HCT116 (cell line): ENCODE results near the gene MMP23B. TPM values are rescaled to one million over a fixed set of nuclear protein-coding genes. Genes with fewer than 3 reads are reported as not detected.
"Not testable (repeated sequence)": the region's sequence is repeated elsewhere in the genome, so short reads cannot be mapped to it uniquely, and the experiment has no call there.

ENCODE experiments used
- ATAC-seq: fragments of 200-7000 bp; cut with Tn5 transposase; 2 replicates; pipeline ENCODE4 v1.9.1; 2020; ENCODE audit warnings: mild to moderate bottlenecking, moderate library complexity
- BruUV-seq: library from RNA; stranded (reverse); fragments of 400-500 nt; replicated peaks from 2 replicates; lab custom pipeline; 2021; lab: Mats Ljungman, UMichigan
- CTCF ChIA-PET: fragments of 300-600 bp; sonication (Branson Sonifier 250); formaldehyde crosslinking; loops from one replicate; lab custom pipeline; 2021; ENCODE audit warnings: antibody characterized with exemption; lab: Charles Lee
- POLR2A ChIA-PET: fragments of 300-600, 350-600 bp; sonication (Branson Sonifier 250); formaldehyde crosslinking; loops from one replicate; lab custom pipeline; 2021; ENCODE audit warnings: antibody characterized with exemption; lab: Charles Lee
- RAD21 ChIA-PET, 2 experiments: fragments of 300-600 bp; sonication (Branson Sonifier 250); formaldehyde crosslinking; loops; one replicate each; lab custom pipeline; 2023; ENCODE audit warnings: low total read pairs in 2 of 2; ENCODE audit not compliant: uncharacterized antibody in 2 of 2, unreplicated experiment in 2 of 2, low non-redundant PET in 1 of 2; lab: Charles Lee
- DNase-seq: peaks from one replicate; pipeline ENCODE4 v3.0.0-alpha.2; 2010; ENCODE audit warnings: low read depth, low spot score
- H2AFZ ChIP-seq: fragments of 200-600 bp; shearing (Covaris generic), sonication (generic); 2 replicates; pipeline ENCODE4 v1.6.1; 2017; ENCODE audit warnings: low read depth, mixed run types, mixed read lengths, antibody characterized with exemption, low read length; ENCODE audit not compliant: poor library complexity, severe bottlenecking
- H3K27ac ChIP-seq: 2 replicates; pipeline ENCODE4 v1.5.1; 2012; ENCODE audit warnings: low read depth, low read length
- H3K27me3 ChIP-seq: fragments of 200-600 bp; sonication (generic); 2 replicates; pipeline ENCODE4 v1.6.1; 2016; ENCODE audit warnings: mixed run types, low read length, mixed read lengths; ENCODE audit not compliant: insufficient read depth
- H3K36me3 ChIP-seq, 2 experiments: fragments of 200-500 bp in 1 of 2; fragments of 200-600 bp in 1 of 2; sonication (Bioruptor generic) in 1 of 2; sonication (generic) in 1 of 2; 2 replicates each; pipeline versions ENCODE4 v1.5.1 to v1.6.1; 2014 to 2016; ENCODE audit warnings: low read length in 2 of 2, inconsistent platforms in 1 of 2, mixed read lengths in 1 of 2, mixed run types in 1 of 2; ENCODE audit not compliant: insufficient read depth in 2 of 2, control insufficient read depth in 1 of 2
- H3K4me1 ChIP-seq, 2 experiments: fragments of 200-600 bp in 1 of 2; sonication (generic) in 1 of 2; 2 replicates each; pipeline versions ENCODE4 v1.5.1 to v1.6.1; 2012 to 2017; ENCODE audit warnings: low read length in 2 of 2, inconsistent platforms in 1 of 2, mild to moderate bottlenecking in 1 of 2, mixed read lengths in 1 of 2, mixed run types in 1 of 2, moderate library complexity in 1 of 2; ENCODE audit not compliant: insufficient read depth in 2 of 2, control insufficient read depth in 1 of 2
- H3K4me2 ChIP-seq: fragments of 200-600 bp; sonication (generic); 2 replicates; pipeline ENCODE4 v1.6.1; 2017; ENCODE audit warnings: mixed run types, low read length, mixed read lengths
- H3K4me3 ChIP-seq, 2 experiments: fragments of 200-600 bp in 1 of 2; sonication (generic) in 1 of 2; replicated peaks in 1 of 2; 2 replicates each; pipeline ENCODE4 v1.5.1; 2011 to 2016; ENCODE audit warnings: low read length in 2 of 2, control low read depth in 1 of 2, low read depth in 1 of 2, mild to moderate bottlenecking in 1 of 2, mixed read lengths in 1 of 2, mixed run types in 1 of 2
- H3K79me2 ChIP-seq: fragments of 200-600 bp; sonication (generic); 2 replicates; pipeline ENCODE4 v1.6.1; 2017; ENCODE audit warnings: mild to moderate bottlenecking, mixed run types, low read length, moderate library complexity, mixed read lengths; ENCODE audit not compliant: insufficient read depth
- H3K9ac ChIP-seq: fragments of 200-600 bp; sonication (generic); 2 replicates; pipeline ENCODE4 v1.6.1; 2016; ENCODE audit warnings: low read length, mixed read lengths
- H3K9me2 ChIP-seq: fragments of 200-600 bp; sonication (generic), shearing (Covaris generic); 2 replicates; pipeline ENCODE4 v1.6.1; 2017; ENCODE audit warnings: mixed run types, mild to moderate bottlenecking, moderate library complexity; ENCODE audit not compliant: insufficient read depth
- H3K9me3 ChIP-seq, 2 experiments: fragments of 200-500 bp in 1 of 2; fragments of 200-600 bp in 1 of 2; sonication (Bioruptor generic) in 1 of 2; sonication (generic) in 1 of 2; 2 replicates each; pipeline ENCODE4 v1.6.1; 2014 to 2017; ENCODE audit warnings: low read length in 2 of 2, mixed read lengths in 2 of 2, inconsistent platforms in 1 of 2, low read depth in 1 of 2, mild to moderate bottlenecking in 1 of 2, mixed run types in 1 of 2, moderate library complexity in 1 of 2; ENCODE audit not compliant: control insufficient read depth in 1 of 2, insufficient read depth in 1 of 2
- H4K20me1 ChIP-seq: fragments of 200-600 bp; sonication (generic), shearing (Covaris generic); 2 replicates; pipeline ENCODE4 v1.6.1; 2017; ENCODE audit warnings: mixed run types, mild to moderate bottlenecking, moderate library complexity; ENCODE audit not compliant: insufficient read depth
- ATF3 ChIP-seq: IDR thresholded peaks from 2 replicates; pipeline ENCODE4 v1.6.1; 2012
- CBX3 ChIP-seq: IDR thresholded peaks from 2 replicates; pipeline ENCODE4 v1.6.1; 2012; ENCODE audit warnings: low read depth
- EGR1 ChIP-seq: IDR thresholded peaks from 2 replicates; pipeline ENCODE4 v1.6.1; 2012; ENCODE audit warnings: low read depth
- ELF1 ChIP-seq: IDR thresholded peaks from 2 replicates; pipeline ENCODE4 v1.6.1; 2012; ENCODE audit warnings: low read depth, borderline replicate concordance
- EZH2 ChIP-seq: fragments of 200-600 bp; sonication (generic); IDR thresholded peaks from 2 replicates; pipeline ENCODE4 v1.6.1; 2017; ENCODE audit warnings: antibody characterized with exemption, mixed run types
- EZH2phosphoT487 ChIP-seq: fragments of 200-600 bp; IDR thresholded peaks from 2 replicates; pipeline ENCODE4 v1.6.1; 2018; ENCODE audit warnings: antibody characterized with exemption, borderline replicate concordance
- FOSL1 ChIP-seq: IDR thresholded peaks from 2 replicates; pipeline ENCODE4 v1.6.1; 2012; ENCODE audit warnings: low read depth
- JUND ChIP-seq: IDR thresholded peaks from 2 replicates; pipeline ENCODE4 v1.6.1; 2012
- POLR2A ChIP-seq: IDR thresholded peaks from 2 replicates; pipeline ENCODE4 v1.7.0; 2011; ENCODE audit warnings: borderline replicate concordance; ENCODE audit not compliant: insufficient read depth, insufficient read length; ENCODE audit errors: extremely low read depth
- POLR2AphosphoS5 ChIP-seq: IDR thresholded peaks from 2 replicates; pipeline ENCODE4 v1.6.1; 2011; ENCODE audit warnings: mild to moderate bottlenecking, low read depth, low read length, moderate library complexity
- RAD21 ChIP-seq: IDR thresholded peaks from 2 replicates; pipeline ENCODE4 v1.6.1; 2012; ENCODE audit warnings: low read depth, mild to moderate bottlenecking
- SRF ChIP-seq: IDR thresholded peaks from 2 replicates; pipeline ENCODE4 v1.6.1; 2012; ENCODE audit warnings: low read depth
- TCF7L2 ChIP-seq: IDR thresholded peaks from 2 replicates; pipeline ENCODE4 v1.7.0; 2011; ENCODE audit warnings: borderline replicate concordance, inconsistent platforms; ENCODE audit not compliant: insufficient read depth, insufficient read length; ENCODE audit errors: extremely low read depth
- YY1 ChIP-seq: IDR thresholded peaks from 2 replicates; pipeline ENCODE4 v1.6.1; 2011; ENCODE audit warnings: low read length, low read depth, moderate library complexity, mild to moderate bottlenecking; ENCODE audit not compliant: insufficient replicate concordance; ENCODE audit errors: extremely low read depth
- ZBTB33 ChIP-seq: IDR thresholded peaks from 2 replicates; pipeline ENCODE4 v1.6.1; 2011; ENCODE audit warnings: mild to moderate bottlenecking, low read length, moderate library complexity; ENCODE audit not compliant: insufficient replicate concordance; ENCODE audit errors: extremely low read depth
- ZFX ChIP-seq: fragments of 450-650 bp; IDR thresholded peaks from 2 replicates; pipeline ENCODE4 v1.6.1; 2017
- intact Hi-C: fragments of 100-400 bp; cut with micrococcal nuclease; formaldehyde crosslinking; loops from 2 replicates; pipeline ENCODE4 v1.10.0; 2022
- total RNA-seq: library from RNA; stranded (reverse); gene quantifications from one replicate; pipeline ENCODE4 v1.2.1, GENCODE V29; 2021; ENCODE audit not compliant: unreplicated experiment
- TF ChIP-seq, protein P1 (sequence below): IDR thresholded peaks from 2 replicates; pipeline ENCODE4 v1.6.1; 2012; ENCODE audit warnings: low read depth

Gene MMP23B
- total RNA-seq, 1 experiment from 2014 or later, result 8.7 TPM

GRCh38 chr1:1594602-1595260, 37.2 kb upstream of the MMP23B start:
- TF ChIP-seq ELF1 (no peak), POLR2A (no peak), EZH2 (no peak), CBX3 (no peak), RAD21 (no peak), FOSL1 (no peak), POLR2AphosphoS5 (no peak), EGR1 (no peak), ATF3 (no peak), TCF7L2 (no peak), ZBTB33 (no peak), YY1 (no peak), EZH2phosphoT487 (no peak), SRF (no peak), JUND (no peak), ZFX (no peak)
- TF ChIP-seq, protein P1, sequence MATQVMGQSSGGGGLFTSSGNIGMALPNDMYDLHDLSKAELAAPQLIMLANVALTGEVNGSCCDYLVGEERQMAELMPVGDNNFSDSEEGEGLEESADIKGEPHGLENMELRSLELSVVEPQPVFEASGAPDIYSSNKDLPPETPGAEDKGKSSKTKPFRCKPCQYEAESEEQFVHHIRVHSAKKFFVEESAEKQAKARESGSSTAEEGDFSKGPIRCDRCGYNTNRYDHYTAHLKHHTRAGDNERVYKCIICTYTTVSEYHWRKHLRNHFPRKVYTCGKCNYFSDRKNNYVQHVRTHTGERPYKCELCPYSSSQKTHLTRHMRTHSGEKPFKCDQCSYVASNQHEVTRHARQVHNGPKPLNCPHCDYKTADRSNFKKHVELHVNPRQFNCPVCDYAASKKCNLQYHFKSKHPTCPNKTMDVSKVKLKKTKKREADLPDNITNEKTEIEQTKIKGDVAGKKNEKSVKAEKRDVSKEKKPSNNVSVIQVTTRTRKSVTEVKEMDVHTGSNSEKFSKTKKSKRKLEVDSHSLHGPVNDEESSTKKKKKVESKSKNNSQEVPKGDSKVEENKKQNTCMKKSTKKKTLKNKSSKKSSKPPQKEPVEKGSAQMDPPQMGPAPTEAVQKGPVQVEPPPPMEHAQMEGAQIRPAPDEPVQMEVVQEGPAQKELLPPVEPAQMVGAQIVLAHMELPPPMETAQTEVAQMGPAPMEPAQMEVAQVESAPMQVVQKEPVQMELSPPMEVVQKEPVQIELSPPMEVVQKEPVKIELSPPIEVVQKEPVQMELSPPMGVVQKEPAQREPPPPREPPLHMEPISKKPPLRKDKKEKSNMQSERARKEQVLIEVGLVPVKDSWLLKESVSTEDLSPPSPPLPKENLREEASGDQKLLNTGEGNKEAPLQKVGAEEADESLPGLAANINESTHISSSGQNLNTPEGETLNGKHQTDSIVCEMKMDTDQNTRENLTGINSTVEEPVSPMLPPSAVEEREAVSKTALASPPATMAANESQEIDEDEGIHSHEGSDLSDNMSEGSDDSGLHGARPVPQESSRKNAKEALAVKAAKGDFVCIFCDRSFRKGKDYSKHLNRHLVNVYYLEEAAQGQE, result no peak
- TF ChIP-seq, all 23 proteins: peak for 0
- Histone ChIP-seq H3K27me3 (peaks cover 11% of the 10 kb centered on the region; the same call in 1 of the 2 replicates), H3K4me2 (no peak overlapping the region), H4K20me1 (no peaks in the 10 kb centered on the region), H3K27ac (no peak overlapping the region), H3K36me3 (no peaks in the 10 kb centered on the region), H2AFZ (no peak overlapping the region), H3K9me3 (no peaks in the 10 kb centered on the region), H3K4me3 (no peak overlapping the region), H3K4me1 (peaks cover 8 to 30% of the 10 kb centered on the region in 2 experiments; a peak in 3 of 4 replicates), H3K79me2 (no peaks in the 10 kb centered on the region), H3K9me2 (no peaks in the 10 kb centered on the region), H3K9ac (no peak overlapping the region)
- ATAC-seq (no peak), DNase-seq (no peak)
- no TSS peak for BruUV-seq
- POLR2A ChIA-PET, result no interaction called here
- intact Hi-C loops, result no loop called here
- CTCF ChIA-PET, result no interaction called here
- RAD21 ChIA-PET, result no interaction called here

DNA sequence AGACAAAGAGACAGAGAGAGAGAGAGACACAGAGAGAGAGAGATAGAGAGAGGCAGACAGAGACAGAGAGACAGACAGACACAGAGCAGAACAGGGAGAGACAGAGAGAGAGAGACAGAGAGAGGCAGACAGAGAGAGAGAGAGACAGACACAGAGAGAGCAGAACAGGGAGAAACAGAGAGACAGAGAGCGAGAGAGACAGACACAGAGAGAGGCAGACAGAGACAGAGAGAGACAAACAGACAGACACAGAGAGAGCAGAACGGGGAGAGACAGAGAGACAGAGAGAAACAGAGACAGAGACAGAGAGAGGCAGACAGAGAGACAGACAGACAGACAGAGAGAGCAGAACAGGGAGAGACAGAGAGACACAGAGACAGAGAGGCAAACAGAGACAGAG, 36.6 kb upstream of the MMP23B start:
- H3K9me2 ChIP-seq, ATAC-seq, POLR2A ChIA-PET, H2AFZ ChIP-seq, H3K4me2 ChIP-seq, DNase-seq, BruUV-seq, H3K79me2 ChIP-seq, H3K27ac ChIP-seq, H3K9ac ChIP-seq, H3K36me3 ChIP-seq, H4K20me1 ChIP-seq, H3K9me3 ChIP-seq, intact Hi-C loops, RAD21 ChIA-PET, CTCF ChIA-PET, H3K4me3 ChIP-seq: not testable (repeated sequence)
- peaks cover 11% of the 10 kb centered on the region; the same call in 1 of the 2 replicates for H3K27me3 ChIP-seq
- peaks cover 8 to 32% of the 10 kb centered on the region in 2 experiments; a peak in 3 of 4 replicates for H3K4me1 ChIP-seq
